Measurements from ENCODE around the gene LDLRAD4.

GRCh38 chr18:13291745-13292447, 73.3 kb downstream of the LDLRAD4 start:
- TF ChIP-seq ZNF274 (IDR thresholded peaks at IDR 0.05; ENCODE audit: borderline replicate concordance, low read depth, low read length) (no peak), SP2 (IDR thresholded peaks at IDR 0.05; ENCODE audit: extremely low read depth, low read depth, low read length, poor library complexity, severe bottlenecking) (no peak)

All from K562 (cell line).